BJ (cell line): Measurements from ENCODE around the gene TBX15. TPM values are rescaled to one million over a fixed set of nuclear protein-coding genes. Genes with fewer than 3 reads are reported as not detected.

Experiments
- CTCF ChIA-PET: fragments of 350-600 bp; formaldehyde crosslinking; extraction: SDS; loops from one replicate; lab custom pipeline; 2021; ENCODE audit warnings: antibody characterized with exemption, inconsistent platforms; lab: Yijun Ruan, JAX
- POLR2A ChIA-PET: fragments of 300-600 bp; sonication (Branson Sonifier 250); formaldehyde crosslinking; extraction: SDS; loops from one replicate; lab custom pipeline; 2021; ENCODE audit warnings: antibody characterized with exemption; lab: Charles Lee
- DNase-seq: peaks from one replicate; pipeline ENCODE4 v3.0.0-alpha.2; 2011; ENCODE audit warnings: low read depth
- H3K27me3 ChIP-seq: 2 replicates; pipeline ENCODE4 v1.6.0; 2011; ENCODE audit warnings: low read length; ENCODE audit not compliant: control insufficient read depth, insufficient read depth
- H3K36me3 ChIP-seq: 2 replicates; pipeline ENCODE4 v1.5.1; 2011; ENCODE audit warnings: low read length; ENCODE audit not compliant: control insufficient read depth, insufficient read depth
- H3K4me3 ChIP-seq: 2 replicates; pipeline ENCODE4 v1.5.1; 2011; ENCODE audit warnings: low read depth, mild to moderate bottlenecking, control low read depth, low read length
- CTCF ChIP-seq: IDR thresholded peaks from 2 replicates; pipeline ENCODE4 v1.5.1; 2011; ENCODE audit warnings: low read depth, mild to moderate bottlenecking, control low read depth, inconsistent platforms, low read length, moderate library complexity; ENCODE audit not compliant: insufficient read depth
- polyA plus RNA-seq: library from polyadenylated mRNA; depleted of rRNA; stranded (reverse); fragments of >200 nt; gene quantifications from 2 replicates; pipeline ENCODE4 v1.2.3, GENCODE V29; 2011

TBX15 gene
- polyA plus RNA-seq, 1 experiment = 14.8 TPM

DNA sequence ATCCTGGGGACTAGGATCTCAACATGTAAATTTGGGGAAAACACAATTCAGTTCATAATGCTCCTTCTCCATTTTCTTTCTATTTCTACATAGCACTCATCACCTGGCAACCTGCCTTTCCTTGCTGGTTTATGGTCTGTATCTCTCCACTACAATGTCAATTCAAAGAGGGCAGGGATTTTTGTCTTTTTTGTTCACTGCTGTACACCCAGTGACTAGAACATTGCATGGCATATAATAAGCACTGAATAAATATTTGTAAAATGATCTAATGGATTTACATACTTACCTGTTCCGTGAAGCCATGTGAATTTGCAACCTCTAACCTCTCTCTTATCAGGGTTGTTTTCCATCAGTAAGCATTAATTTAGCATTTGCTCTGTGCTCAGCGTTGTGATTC, 27.4 kb upstream of the TBX15 start:
- H3K27me3 ChIP-seq = no peaks in the 10 kb centered on the region
- TF ChIP-seq CTCF = no peak
- no peak for DNase-seq
- H3K36me3 ChIP-seq = no peaks in the 10 kb centered on the region
- H3K4me3 ChIP-seq = no peak overlapping the region
- ChIA-PET CTCF (no interaction called here), POLR2A (no interaction called here)

- CTCF ChIA-PET = no interaction called here
- POLR2A ChIA-PET = no interaction called here
- Histone ChIP-seq H3K36me3 (no peaks in the 10 kb centered on the region), H3K27me3 (no peaks in the 10 kb centered on the region), H3K4me3 (no peak overlapping the region)
- no peak for TF ChIP-seq CTCF
- DNase-seq = no peak
Observed at GRCh38 chr1:119012383-119012782, 24.2 kb upstream of the TBX15 start.

DNA sequence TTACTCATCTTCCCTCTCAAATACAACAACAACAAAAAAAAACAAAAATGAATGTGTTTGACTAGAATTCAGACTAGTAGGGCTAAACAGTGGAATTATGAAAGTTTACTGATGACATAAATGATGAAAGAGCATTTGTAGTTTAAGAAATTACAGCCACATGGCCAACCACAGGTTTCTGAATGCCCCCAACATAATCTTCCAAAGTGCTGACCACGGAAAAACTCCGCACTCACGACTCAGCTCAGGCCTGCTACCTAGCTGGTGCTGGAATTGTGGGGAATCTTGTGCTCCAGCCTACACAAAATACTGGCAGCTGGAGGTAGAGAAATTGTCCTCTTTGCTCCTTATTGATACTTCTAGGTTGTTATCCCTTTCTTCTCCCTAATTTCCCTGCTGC, 23.6 kb upstream of the TBX15 start:
- H3K27me3 ChIP-seq = no peaks in the 10 kb centered on the region
- no peak overlapping the region for H3K4me3 ChIP-seq
- ChIA-PET CTCF (interaction anchor here (1.1 kb wide), 1 partner anchor 9 kb away, joined by 3 read pairs; no protein-coding TSS in a partner anchor), POLR2A (no interaction called here)
- no peak for TF ChIP-seq CTCF
- no peak for DNase-seq
- H3K36me3 ChIP-seq = no peaks in the 10 kb centered on the region

- CTCF ChIA-PET = interaction anchor here (1.1 kb wide), 1 partner anchor 10 kb away, joined by 3 read pairs; no protein-coding TSS in a partner anchor
Observed at GRCh38 chr1:119011116-119011515, 23.0 kb upstream of the TBX15 start.

DNA sequence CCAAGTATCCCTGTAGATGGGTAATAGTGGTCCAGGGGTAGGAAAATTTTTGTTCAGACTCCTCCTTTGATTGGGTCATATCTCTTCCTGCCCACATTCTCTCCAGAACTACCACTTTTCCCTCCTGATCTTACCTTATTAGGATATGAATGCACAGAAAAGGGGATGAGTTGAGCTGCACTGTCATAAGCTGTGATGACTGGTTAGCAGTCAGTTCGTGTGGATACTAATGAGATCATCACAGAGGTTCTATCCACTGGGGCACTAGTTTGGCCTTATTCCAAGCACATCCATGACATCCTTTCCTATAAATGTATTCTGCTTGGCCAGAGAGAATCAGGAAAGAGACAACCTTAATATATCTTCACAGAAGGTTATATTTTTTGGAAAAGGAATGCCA, 22.1 kb upstream of the TBX15 start:
- TF ChIP-seq CTCF = no peak
- CTCF ChIA-PET = no interaction called here
- DNase-seq = no peak
- H3K4me3 ChIP-seq = no peak overlapping the region
- no peaks in the 10 kb centered on the region for H3K36me3 ChIP-seq
- POLR2A ChIA-PET = no interaction called here
- H3K27me3 ChIP-seq = peaks cover 3% of the 10 kb centered on the region; the same call in 1 of the 2 replicates

More at GRCh38 chr1:119011116-119011515, 23.0 kb upstream of the TBX15 start:
- TF ChIP-seq CTCF = no peak
- DNase-seq = no peak
- no peak overlapping the region for H3K4me3 ChIP-seq
- peaks cover 2% of the 10 kb centered on the region; the same call in 1 of the 2 replicates for H3K27me3 ChIP-seq
- POLR2A ChIA-PET = no interaction called here
- no peaks in the 10 kb centered on the region for H3K36me3 ChIP-seq
